ENCODE data around the gene GOSR2. TPM values are rescaled to one million over a fixed set of nuclear protein-coding genes. Genes with fewer than 3 reads are reported as not detected.

GOSR2 gene
- total RNA-seq, 1 donor from 2014 or later, result 55.2 TPM

GRCh38 chr17:46931596-46931995, 8.6 kb downstream of the GOSR2 start:
- Histone ChIP-seq H3K27ac (no peak overlapping the region), H3K4me3 (no peak overlapping the region), H3K27me3 (ENCODE audit: low read depth) (no peaks in the 10 kb centered on the region), H3K9me3 (no peaks in the 10 kb centered on the region), H3K36me3 (peaks cover 75% of the 10 kb centered on the region), H3K4me1 (peaks cover 37% of the 10 kb centered on the region)
- DNase-seq, result no peak
- intact Hi-C loops (cut with DNase I), result no loop called here
- ATAC-seq, result no peak
- TF ChIP-seq, protein P1, sequence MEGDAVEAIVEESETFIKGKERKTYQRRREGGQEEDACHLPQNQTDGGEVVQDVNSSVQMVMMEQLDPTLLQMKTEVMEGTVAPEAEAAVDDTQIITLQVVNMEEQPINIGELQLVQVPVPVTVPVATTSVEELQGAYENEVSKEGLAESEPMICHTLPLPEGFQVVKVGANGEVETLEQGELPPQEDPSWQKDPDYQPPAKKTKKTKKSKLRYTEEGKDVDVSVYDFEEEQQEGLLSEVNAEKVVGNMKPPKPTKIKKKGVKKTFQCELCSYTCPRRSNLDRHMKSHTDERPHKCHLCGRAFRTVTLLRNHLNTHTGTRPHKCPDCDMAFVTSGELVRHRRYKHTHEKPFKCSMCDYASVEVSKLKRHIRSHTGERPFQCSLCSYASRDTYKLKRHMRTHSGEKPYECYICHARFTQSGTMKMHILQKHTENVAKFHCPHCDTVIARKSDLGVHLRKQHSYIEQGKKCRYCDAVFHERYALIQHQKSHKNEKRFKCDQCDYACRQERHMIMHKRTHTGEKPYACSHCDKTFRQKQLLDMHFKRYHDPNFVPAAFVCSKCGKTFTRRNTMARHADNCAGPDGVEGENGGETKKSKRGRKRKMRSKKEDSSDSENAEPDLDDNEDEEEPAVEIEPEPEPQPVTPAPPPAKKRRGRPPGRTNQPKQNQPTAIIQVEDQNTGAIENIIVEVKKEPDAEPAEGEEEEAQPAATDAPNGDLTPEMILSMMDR (IDR thresholded peaks at IDR 0.05), result no peak

DNA sequence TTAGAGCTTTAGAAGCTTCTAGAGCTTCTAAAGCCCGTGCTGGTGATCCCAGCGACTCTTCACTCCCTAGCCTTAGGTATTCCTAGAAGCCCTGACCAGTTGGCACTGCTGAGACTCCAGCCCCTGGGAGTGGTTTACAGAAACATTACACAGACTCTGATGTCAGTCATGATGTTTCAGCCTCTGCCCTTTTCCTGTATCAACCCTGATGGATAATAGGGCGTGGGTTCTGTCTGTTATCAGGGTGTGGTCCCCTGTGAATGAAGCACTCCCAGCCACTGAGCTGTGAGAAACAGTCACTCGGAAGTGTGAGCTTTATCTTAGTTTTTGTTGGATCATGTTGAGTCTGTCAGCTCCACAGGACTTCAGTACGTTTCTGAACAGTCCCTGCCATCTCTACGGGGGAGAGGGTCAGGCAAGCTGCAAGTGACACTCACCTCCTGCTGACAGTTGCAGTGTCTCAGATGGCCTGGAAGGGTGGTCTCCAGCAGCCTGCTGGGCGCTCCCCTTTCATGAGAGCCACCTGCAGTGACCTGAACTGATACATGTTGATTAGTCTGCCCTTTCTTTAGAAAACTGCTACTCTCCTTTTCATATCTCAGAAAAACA, 12.8 kb downstream of the GOSR2 start:
- intact Hi-C loops (cut with DNase I), result no loop called here
- TF ChIP-seq, protein P1 (IDR thresholded peaks at IDR 0.05), result no peak
- peaks cover 99% of the 10 kb centered on the region for H3K36me3 ChIP-seq
- ATAC-seq, result peak; percentile 29 to 41
- H3K4me1 ChIP-seq, result peaks cover 6% of the 10 kb centered on the region
- H3K4me3 ChIP-seq, result no peak overlapping the region
- DNase-seq, result no peak
- no peaks in the 10 kb centered on the region for H3K9me3 ChIP-seq
- no peaks in the 10 kb centered on the region for H3K27me3 ChIP-seq (ENCODE audit: low read depth)
- H3K27ac ChIP-seq, result no peak overlapping the region

DNA sequence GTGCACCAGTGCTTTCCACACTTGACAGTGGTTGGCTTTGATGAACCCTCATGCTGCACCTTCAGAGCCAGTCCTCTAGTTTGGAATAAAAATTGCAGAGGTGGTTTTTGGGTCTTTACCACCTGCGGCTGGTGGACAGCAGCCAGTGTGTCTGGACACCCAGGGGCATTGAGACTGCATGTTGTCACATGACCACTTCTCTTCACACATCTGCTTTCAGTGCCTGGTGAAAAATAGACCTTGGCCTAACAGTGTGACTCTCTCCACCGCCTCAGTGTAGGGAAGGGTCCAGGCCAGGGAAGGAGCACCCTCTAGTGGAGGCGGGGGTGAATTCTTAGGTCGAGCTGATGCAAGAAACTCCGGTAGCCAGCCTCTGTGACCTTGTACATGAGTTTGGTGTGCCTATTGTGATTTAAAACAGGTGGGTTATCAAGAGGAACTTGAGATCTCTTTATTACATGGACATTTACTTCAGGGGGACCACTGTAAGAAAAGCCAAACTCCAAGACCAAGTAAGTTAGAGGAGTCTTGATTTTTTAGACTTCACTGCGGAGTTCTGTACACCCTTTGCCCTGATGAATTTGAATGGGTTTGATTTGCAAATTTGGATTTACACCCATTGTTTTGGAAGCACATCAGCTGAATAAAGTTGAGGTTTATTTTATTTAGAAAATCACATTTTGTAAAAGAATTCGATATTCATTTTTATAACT, 17.9 kb downstream of the GOSR2 start:
- Histone ChIP-seq H3K36me3 (peaks cover 57% of the 10 kb centered on the region), H3K9me3 (no peaks in the 10 kb centered on the region), H3K4me3 (no peak overlapping the region), H3K27me3 (ENCODE audit: low read depth) (no peaks in the 10 kb centered on the region), H3K4me1 (peaks cover 24% of the 10 kb centered on the region), H3K27ac (no peak overlapping the region)
- TF ChIP-seq, protein P1 (IDR thresholded peaks at IDR 0.05), result peak; percentile 74
- intact Hi-C loops (cut with DNase I), result no loop called here
- ATAC-seq (peak; percentile 67 to 75), DNase-seq (peak; percentile 56)

GRCh38 chr17:46942441-46943217, 19.7 kb downstream of the GOSR2 start:
- Histone ChIP-seq H3K27me3 (ENCODE audit: low read depth) (no peaks in the 10 kb centered on the region), H3K4me1 (peaks cover 18% of the 10 kb centered on the region), H3K36me3 (peaks cover 40% of the 10 kb centered on the region), H3K4me3 (no peak overlapping the region), H3K9me3 (no peaks in the 10 kb centered on the region), H3K27ac (no peak overlapping the region)
- TF ChIP-seq, protein P1 (IDR thresholded peaks at IDR 0.05), result peak; percentile 74
- ATAC-seq (peak; percentile 76 to 82), DNase-seq (peak; percentile 71)
- intact Hi-C loops (cut with DNase I), result no loop called here

- Histone ChIP-seq H3K36me3 (peaks cover 34% of the 10 kb centered on the region), H3K27me3 (ENCODE audit: low read depth) (no peaks in the 10 kb centered on the region), H3K4me1 (peaks cover 18% of the 10 kb centered on the region), H3K4me3 (no peak overlapping the region), H3K27ac (no peak overlapping the region), H3K9me3 (no peaks in the 10 kb centered on the region)
- TF ChIP-seq, protein P1 (IDR thresholded peaks at IDR 0.05), result no peak
- no peak for DNase-seq
- ATAC-seq, result peak in 1 of 2 donors; percentile 6
- intact Hi-C loops (cut with DNase I), result no loop called here
Observed at GRCh38 chr17:46943218-46943500, 20.2 kb downstream of the GOSR2 start.

Data from lower lobe of right lung (tissue), 2 donors.